Measurements from ENCODE around the gene LARP4B.

The LARP4B gene

DNA sequence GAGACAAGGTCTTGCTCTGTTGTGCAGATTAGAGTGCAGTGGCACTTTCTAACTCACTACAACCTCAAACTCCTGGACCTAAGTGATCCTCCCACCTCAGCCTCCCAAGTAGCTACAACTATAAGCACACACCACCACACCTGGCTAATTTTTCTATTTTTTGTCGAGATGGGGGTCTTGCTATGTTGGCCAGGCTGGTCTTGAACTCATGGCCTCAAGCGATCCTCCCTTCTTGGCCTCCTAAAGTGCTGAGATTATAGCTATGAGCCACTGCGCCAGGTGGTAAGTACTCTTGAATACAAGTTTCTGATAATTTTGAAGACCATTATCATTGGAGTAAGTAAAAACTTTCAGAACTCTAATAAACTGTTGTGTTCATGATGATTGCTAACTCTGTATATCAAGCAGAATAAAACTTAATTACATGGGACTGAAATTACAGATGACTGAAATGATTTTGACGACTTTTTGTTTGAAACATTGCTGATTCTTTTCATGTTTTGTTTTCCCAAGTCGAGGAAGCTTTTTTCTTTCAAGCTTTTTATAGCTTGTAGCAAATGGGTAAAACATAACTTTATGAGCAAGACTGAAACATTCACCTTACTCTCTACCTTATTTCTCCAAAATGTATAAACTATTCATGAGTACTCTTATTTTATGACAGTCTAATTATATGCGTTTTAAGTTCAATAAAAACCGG lies 14.6 kb downstream of the LARP4B start:
- Histone ChIP-seq H3K36me3 (ENCODE audit: insufficient read depth, low read length) (peaks cover 9% of the 10 kb centered on the region; the same call in 1 of the 2 replicates), H3K4me3 (no peak overlapping the region), H3K9ac (ENCODE audit: insufficient read length) (no peak overlapping the region), H3K27ac (no peak overlapping the region), H3K9me3 (ENCODE audit: low read depth, low read length) (no peaks in the 10 kb centered on the region)
- no peak for TF ChIP-seq EZH2 (IDR thresholded peaks at IDR 0.05)
- TF ChIP-seq FOXP2 (optimal IDR thresholded peaks at IDR 0.05; ENCODE audit: control extremely low read depth, extremely low read length, insufficient read depth): no peak
- TF ChIP-seq POLR2AphosphoS5 (IDR thresholded peaks at IDR 0.05; ENCODE audit: borderline replicate concordance, low read depth, low read length): no peak
- no peak for DNase-seq (ENCODE audit: low read depth, low spot score)

DNA sequence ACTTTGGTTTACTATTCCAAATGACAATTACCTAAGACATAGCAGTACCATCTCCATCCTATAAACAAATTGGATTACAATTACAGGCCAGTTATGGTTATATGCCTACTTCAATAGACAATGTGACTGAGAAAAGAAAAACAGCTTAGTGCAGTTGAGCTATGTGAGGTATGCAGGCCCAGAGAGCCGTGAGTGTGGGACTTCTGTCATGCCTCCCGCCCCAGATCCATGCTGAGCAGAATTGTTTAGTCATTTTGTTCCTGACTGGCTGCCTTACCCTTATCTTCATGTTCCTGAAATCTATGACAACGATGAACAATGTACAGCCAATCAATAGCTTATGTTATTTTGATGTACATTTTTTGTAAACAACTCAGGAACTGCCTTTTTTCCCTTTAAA lies 21.7 kb downstream of the LARP4B start:
- Histone ChIP-seq H3K4me3 (no peak overlapping the region), H3K9ac (ENCODE audit: insufficient read length) (no peak overlapping the region), H3K27ac (no peak overlapping the region), H3K9me3 (ENCODE audit: low read depth, low read length) (no peaks in the 10 kb centered on the region), H3K36me3 (ENCODE audit: insufficient read depth, low read length) (no peaks in the 10 kb centered on the region; the same call in 1 of the 2 replicates)
- no peak for DNase-seq (ENCODE audit: low read depth, low spot score)
- no peak for TF ChIP-seq POLR2AphosphoS5 (IDR thresholded peaks at IDR 0.05; ENCODE audit: borderline replicate concordance, low read depth, low read length)
- no peak for TF ChIP-seq EZH2 (IDR thresholded peaks at IDR 0.05)
- no peak for TF ChIP-seq FOXP2 (optimal IDR thresholded peaks at IDR 0.05; ENCODE audit: control extremely low read depth, extremely low read length, insufficient read depth)

DNA sequence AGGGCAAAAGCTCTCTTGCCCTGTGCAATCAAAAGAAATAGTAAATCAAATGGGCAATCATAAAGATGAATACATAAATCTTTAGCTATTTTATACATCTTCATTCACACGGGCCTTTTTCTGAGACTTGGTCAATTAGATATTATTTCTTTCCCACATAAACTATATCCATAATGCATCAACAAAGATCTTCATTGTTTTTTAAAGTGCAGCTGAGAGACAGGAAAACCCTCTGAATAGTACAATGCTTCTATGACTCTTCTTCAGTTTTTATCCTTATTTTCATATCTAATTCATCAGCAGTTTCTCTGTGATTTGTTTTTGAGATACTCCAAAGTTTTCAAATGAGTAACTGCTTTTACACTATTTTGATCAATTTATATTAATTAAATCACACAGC lies 25.5 kb downstream of the LARP4B start:
- Histone ChIP-seq H3K9ac (ENCODE audit: insufficient read length) (no peak overlapping the region), H3K36me3 (ENCODE audit: insufficient read depth, low read length) (no peaks in the 10 kb centered on the region; the same call in 1 of the 2 replicates), H3K9me3 (ENCODE audit: low read depth, low read length) (no peaks in the 10 kb centered on the region), H3K4me3 (no peak overlapping the region), H3K27ac (no peak overlapping the region)
- TF ChIP-seq FOXP2 (optimal IDR thresholded peaks at IDR 0.05; ENCODE audit: control extremely low read depth, extremely low read length, insufficient read depth) (no peak), EZH2 (IDR thresholded peaks at IDR 0.05) (no peak), POLR2AphosphoS5 (IDR thresholded peaks at IDR 0.05; ENCODE audit: borderline replicate concordance, low read depth, low read length) (no peak)
- DNase-seq (ENCODE audit: low read depth, low spot score): no peak

DNA sequence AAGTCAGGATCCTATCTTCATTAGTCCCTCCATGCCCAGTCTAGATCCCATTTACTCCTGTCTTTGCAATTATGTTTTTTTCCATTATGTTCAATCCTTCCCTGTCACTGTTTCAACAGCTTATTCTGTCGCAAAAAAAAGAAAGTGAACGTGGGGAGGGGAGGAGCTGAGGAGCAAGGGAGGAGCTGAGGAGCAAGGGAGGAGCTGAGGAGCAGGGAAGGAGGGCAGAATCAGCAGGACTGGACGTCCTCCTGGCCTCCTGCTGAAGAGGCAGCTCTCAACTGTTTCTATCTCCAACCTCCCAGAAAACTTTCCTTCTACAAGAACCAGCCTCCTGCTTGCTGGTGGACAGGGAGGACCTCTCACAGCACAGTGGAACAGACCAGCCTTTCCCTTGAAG lies 26.0 kb downstream of the LARP4B start:
- no peak for TF ChIP-seq POLR2AphosphoS5 (IDR thresholded peaks at IDR 0.05; ENCODE audit: borderline replicate concordance, low read depth, low read length)
- no peak overlapping the region for H3K4me3 ChIP-seq
- no peak overlapping the region for H3K27ac ChIP-seq
- H3K36me3 ChIP-seq (ENCODE audit: insufficient read depth, low read length): no peaks in the 10 kb centered on the region; the same call in 1 of the 2 replicates
- H3K9ac ChIP-seq (ENCODE audit: insufficient read length): no peak overlapping the region
- no peaks in the 10 kb centered on the region for H3K9me3 ChIP-seq (ENCODE audit: low read depth, low read length)
- no peak for DNase-seq (ENCODE audit: low read depth, low spot score)

DNA sequence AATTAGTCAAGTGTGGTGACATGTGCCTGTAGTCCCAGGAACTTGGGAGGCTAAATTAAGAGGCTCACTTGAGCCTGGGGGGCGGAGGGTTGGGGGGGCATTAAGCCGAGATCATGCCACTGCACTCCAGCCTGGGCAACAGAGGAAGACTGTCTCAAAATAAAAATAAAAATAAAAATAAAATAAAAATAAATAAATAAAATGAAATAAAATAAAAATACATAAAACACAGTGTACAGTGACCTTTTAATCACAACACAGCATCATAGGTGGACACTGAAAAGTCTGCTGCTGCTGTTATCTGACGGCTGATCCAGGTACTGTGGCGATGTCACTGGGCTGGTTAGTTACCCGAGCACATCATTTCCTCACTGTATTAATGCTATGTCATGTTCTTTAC lies 27.1 kb downstream of the LARP4B start:
- no peak for DNase-seq (ENCODE audit: low read depth, low spot score)
- no peaks in the 10 kb centered on the region for H3K9me3 ChIP-seq (ENCODE audit: low read depth, low read length)
- H3K27ac ChIP-seq: no peak overlapping the region
- H3K9ac ChIP-seq (ENCODE audit: insufficient read length): no peak overlapping the region
- H3K4me3 ChIP-seq: no peak overlapping the region
- H3K36me3 ChIP-seq (ENCODE audit: insufficient read depth, low read length): no peaks in the 10 kb centered on the region; the same call in 1 of the 2 replicates
- TF ChIP-seq EZH2 (IDR thresholded peaks at IDR 0.05): no peak
- no peak for TF ChIP-seq POLR2AphosphoS5 (IDR thresholded peaks at IDR 0.05; ENCODE audit: borderline replicate concordance, low read depth, low read length)
- no peak for TF ChIP-seq FOXP2 (optimal IDR thresholded peaks at IDR 0.05; ENCODE audit: control extremely low read depth, extremely low read length, insufficient read depth)

DNA sequence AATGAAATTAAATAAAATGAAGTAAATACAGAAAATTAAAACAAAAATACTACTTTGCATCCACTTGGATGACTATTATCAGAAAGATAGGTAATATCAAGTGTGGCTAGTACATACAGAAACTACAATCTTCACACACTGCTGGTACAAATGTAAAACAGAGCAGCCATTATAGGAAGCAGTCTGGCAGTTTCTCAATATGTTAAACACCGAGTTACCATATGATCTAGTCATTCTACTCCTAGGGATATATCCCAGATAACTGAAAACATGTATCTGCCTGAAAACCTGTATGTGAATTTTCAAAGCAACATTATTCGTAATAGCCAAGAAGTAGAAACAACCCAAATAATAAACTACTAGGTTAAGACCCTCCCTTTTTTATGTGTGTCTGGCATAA lies 33.4 kb downstream of the LARP4B start:
- H3K4me3 ChIP-seq: no peak overlapping the region
- no peaks in the 10 kb centered on the region for H3K9me3 ChIP-seq (ENCODE audit: low read depth, low read length)
- H3K27ac ChIP-seq: no peak overlapping the region
- no peaks in the 10 kb centered on the region for H3K36me3 ChIP-seq (ENCODE audit: insufficient read depth, low read length)
- no peak for TF ChIP-seq EZH2 (IDR thresholded peaks at IDR 0.05)
- no peak for TF ChIP-seq POLR2AphosphoS5 (IDR thresholded peaks at IDR 0.05; ENCODE audit: borderline replicate concordance, low read depth, low read length)
- TF ChIP-seq FOXP2 (optimal IDR thresholded peaks at IDR 0.05; ENCODE audit: control extremely low read depth, extremely low read length, insufficient read depth): no peak
- DNase-seq (ENCODE audit: low read depth, low spot score): no peak
- H3K9ac ChIP-seq (ENCODE audit: insufficient read length): no peak overlapping the region

DNA sequence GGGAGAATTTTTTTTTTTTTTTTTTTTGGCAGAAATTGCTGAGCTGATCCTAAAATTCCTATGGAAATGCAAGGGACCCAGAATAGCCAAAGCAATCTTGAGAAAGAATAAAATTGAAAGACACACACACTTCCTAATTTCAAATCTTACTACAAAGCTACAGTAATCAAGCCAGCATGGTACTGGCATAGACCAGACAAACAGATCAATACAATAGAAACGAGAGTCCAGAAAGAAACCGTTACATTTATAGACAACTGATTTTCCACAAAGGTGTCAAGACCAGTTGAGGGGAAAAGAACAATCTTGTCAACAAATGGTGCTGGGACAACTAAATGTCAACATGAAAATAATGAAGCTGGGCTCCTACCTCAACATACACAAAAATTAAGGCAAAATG lies 34.5 kb downstream of the LARP4B start:
- H3K9ac ChIP-seq (ENCODE audit: insufficient read length): no peak overlapping the region
- DNase-seq (ENCODE audit: low read depth, low spot score): no peak
- no peak for TF ChIP-seq POLR2AphosphoS5 (IDR thresholded peaks at IDR 0.05; ENCODE audit: borderline replicate concordance, low read depth, low read length)
- no peak for TF ChIP-seq FOXP2 (optimal IDR thresholded peaks at IDR 0.05; ENCODE audit: control extremely low read depth, extremely low read length, insufficient read depth)
- no peak for TF ChIP-seq EZH2 (IDR thresholded peaks at IDR 0.05)
- H3K9me3 ChIP-seq (ENCODE audit: low read depth, low read length): no peaks in the 10 kb centered on the region
- no peak overlapping the region for H3K27ac ChIP-seq
- no peaks in the 10 kb centered on the region for H3K36me3 ChIP-seq (ENCODE audit: insufficient read depth, low read length)
- H3K4me3 ChIP-seq: no peak overlapping the region

DNA sequence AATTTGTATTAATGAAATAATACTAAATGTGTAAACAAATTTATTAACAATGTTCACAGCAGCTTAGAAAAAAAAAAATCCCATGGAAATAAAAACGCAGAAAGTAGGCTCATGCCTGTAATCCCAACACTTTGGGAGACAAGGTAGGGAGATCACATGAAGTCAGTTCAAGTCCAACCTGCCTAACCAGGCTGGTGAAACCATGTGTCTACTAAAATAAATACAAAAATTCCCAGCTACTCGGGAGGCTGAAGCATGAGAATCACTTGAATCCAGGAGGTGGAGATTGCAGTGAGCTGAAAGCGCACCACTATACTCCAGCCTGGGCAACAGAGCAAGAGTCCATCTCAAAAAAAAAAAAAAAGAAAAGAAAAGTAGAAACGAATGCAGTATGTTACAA lies 36.2 kb downstream of the LARP4B start:
- Histone ChIP-seq H3K9ac (ENCODE audit: insufficient read length) (no peak overlapping the region), H3K9me3 (ENCODE audit: low read depth, low read length) (no peaks in the 10 kb centered on the region), H3K36me3 (ENCODE audit: insufficient read depth, low read length) (no peaks in the 10 kb centered on the region), H3K27ac (no peak overlapping the region), H3K4me3 (no peak overlapping the region)
- TF ChIP-seq POLR2AphosphoS5 (IDR thresholded peaks at IDR 0.05; ENCODE audit: borderline replicate concordance, low read depth, low read length): no peak
- TF ChIP-seq FOXP2 (optimal IDR thresholded peaks at IDR 0.05; ENCODE audit: control extremely low read depth, extremely low read length, insufficient read depth): no peak
- TF ChIP-seq EZH2 (IDR thresholded peaks at IDR 0.05): no peak
- DNase-seq (ENCODE audit: low read depth, low spot score): no peak

DNA sequence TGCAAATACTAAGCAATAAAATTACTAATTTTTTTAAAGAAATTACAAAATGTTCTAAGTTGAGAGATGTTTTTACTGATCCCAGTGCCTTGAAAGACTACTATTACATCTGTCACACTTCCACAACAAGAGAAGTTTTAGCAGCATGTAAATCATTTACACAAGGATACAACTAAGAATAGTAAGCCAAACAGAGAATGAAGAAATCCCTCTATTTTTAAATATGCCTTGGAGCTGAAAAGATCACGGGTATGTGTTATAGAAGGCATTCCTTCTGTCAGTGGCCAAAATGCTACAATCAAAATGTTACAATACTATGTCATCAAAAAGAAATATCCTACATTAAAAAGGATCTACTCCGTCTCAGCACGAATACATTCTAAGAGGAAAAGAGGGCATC lies 52.6 kb downstream of the LARP4B start:
- Histone ChIP-seq H3K27ac (no peak overlapping the region), H3K4me3 (no peak overlapping the region), H3K9me3 (ENCODE audit: low read depth, low read length) (no peaks in the 10 kb centered on the region), H3K9ac (ENCODE audit: insufficient read length) (no peak overlapping the region), H3K36me3 (ENCODE audit: insufficient read depth, low read length) (peaks cover 19% of the 10 kb centered on the region)
- no peak for DNase-seq (ENCODE audit: low read depth, low spot score)
- TF ChIP-seq FOXP2 (optimal IDR thresholded peaks at IDR 0.05; ENCODE audit: control extremely low read depth, extremely low read length, insufficient read depth) (no peak), POLR2AphosphoS5 (IDR thresholded peaks at IDR 0.05; ENCODE audit: borderline replicate concordance, low read depth, low read length) (no peak), EZH2 (IDR thresholded peaks at IDR 0.05) (no peak)
